Astrocyte (in vitro differentiated cells and primary cell): Measurements from ENCODE around the gene SETD1A. TPM values are rescaled to one million over a fixed set of nuclear protein-coding genes. Genes with fewer than 3 reads are reported as not detected.
A peak's percentile ranks its signal among the peaks of the same experiment; 100 is the strongest.

ENCODE experiments used
- DNase-seq: peaks from one replicate; pipeline ENCODE4 v3.0.0-alpha.2; 2010; ENCODE audit warnings: low read depth
- FAIRE-seq: peaks from 2 replicates; lab custom pipeline; 2011; peaks lifted over from hg19 to GRCh38; lab: Jason Lieb, UNC
- H2AFZ ChIP-seq: 2 replicates; pipeline ENCODE4 v1.6.0; 2012; ENCODE audit warnings: low read depth, low read length, inconsistent platforms
- H3K27ac ChIP-seq: 2 replicates; pipeline ENCODE4 v1.5.1; 2011; ENCODE audit warnings: low read depth, low read length, inconsistent platforms
- H3K27me3 ChIP-seq: 2 replicates; pipeline ENCODE4 v1.6.0; 2011; ENCODE audit warnings: low read length, inconsistent platforms; ENCODE audit not compliant: insufficient read depth
- H3K36me3 ChIP-seq: 2 replicates; pipeline ENCODE4 v1.5.1; 2011; ENCODE audit warnings: low read length, inconsistent platforms; ENCODE audit not compliant: insufficient read depth
- H3K4me1 ChIP-seq: 2 replicates; pipeline ENCODE4 v1.5.1; 2011; ENCODE audit warnings: low read length, inconsistent platforms; ENCODE audit not compliant: insufficient read depth
- H3K4me2 ChIP-seq: 2 replicates; pipeline ENCODE4 v1.6.0; 2012; ENCODE audit warnings: low read length, inconsistent platforms
- H3K4me3 ChIP-seq: 2 replicates; pipeline ENCODE4 v1.5.1; 2011; ENCODE audit warnings: low read depth, mild to moderate bottlenecking, low read length, inconsistent platforms; ENCODE audit not compliant: insufficient read depth
- H3K79me2 ChIP-seq: 2 replicates; pipeline ENCODE4 v1.6.0; 2012; ENCODE audit warnings: mild to moderate bottlenecking, low read length, inconsistent platforms; ENCODE audit not compliant: insufficient read depth
- H3K9ac ChIP-seq: 2 replicates; pipeline ENCODE4 v1.6.0; 2012; ENCODE audit warnings: mild to moderate bottlenecking, low read length, inconsistent platforms
- H3K9me3 ChIP-seq: 2 replicates; pipeline ENCODE4 v1.5.1; 2012; ENCODE audit warnings: low read depth, mild to moderate bottlenecking, low read length, inconsistent platforms; ENCODE audit not compliant: insufficient read depth
- H4K20me1 ChIP-seq: 2 replicates; pipeline ENCODE4 v1.6.0; 2012; ENCODE audit warnings: low read length, inconsistent platforms; ENCODE audit not compliant: insufficient read depth
- H3K27ac Mint-ChIP-seq: one replicate; pipeline ENCODE4 v1.8.0; 2021; ENCODE audit warnings: mild to moderate bottlenecking, mixed read lengths; ENCODE audit not compliant: unreplicated experiment
- H3K27me3 Mint-ChIP-seq: one replicate; pipeline ENCODE4 v1.8.0; 2021; ENCODE audit warnings: low read depth, mixed read lengths; ENCODE audit not compliant: unreplicated experiment
- H3K36me3 Mint-ChIP-seq: one replicate; pipeline ENCODE4 v1.8.0; 2021; ENCODE audit warnings: low read depth, mixed read lengths; ENCODE audit not compliant: unreplicated experiment
- H3K4me1 Mint-ChIP-seq: one replicate; pipeline ENCODE4 v1.8.0; 2021; ENCODE audit warnings: low read depth, mixed read lengths; ENCODE audit not compliant: unreplicated experiment
- H3K4me3 Mint-ChIP-seq: one replicate; pipeline ENCODE4 v1.8.0; 2021; ENCODE audit warnings: mild to moderate bottlenecking, moderate library complexity, mixed read lengths; ENCODE audit not compliant: unreplicated experiment
- H3K9me3 Mint-ChIP-seq: one replicate; pipeline ENCODE4 v1.8.0; 2021; ENCODE audit warnings: mild to moderate bottlenecking, mixed read lengths; ENCODE audit not compliant: unreplicated experiment
- EZH2 ChIP-seq: IDR thresholded peaks from 2 replicates; pipeline ENCODE4 v1.6.1; 2012; ENCODE audit warnings: mild to moderate bottlenecking, low read length, inconsistent platforms; ENCODE audit not compliant: insufficient read depth
- total RNA-seq: library from RNA; stranded (reverse); gene quantifications from 2 replicates; pipeline ENCODE4 v1.2.1, GENCODE V29; 2021
- TF ChIP-seq, protein P1 (sequence below): IDR thresholded peaks from 2 replicates; pipeline ENCODE4 v1.5.1; 2011; ENCODE audit warnings: low read depth, mild to moderate bottlenecking, inconsistent platforms, low read length, moderate library complexity; ENCODE audit not compliant: insufficient read depth

The SETD1A gene
- total RNA-seq, 1 donor from 2014 or later = 18.7 TPM

DNA sequence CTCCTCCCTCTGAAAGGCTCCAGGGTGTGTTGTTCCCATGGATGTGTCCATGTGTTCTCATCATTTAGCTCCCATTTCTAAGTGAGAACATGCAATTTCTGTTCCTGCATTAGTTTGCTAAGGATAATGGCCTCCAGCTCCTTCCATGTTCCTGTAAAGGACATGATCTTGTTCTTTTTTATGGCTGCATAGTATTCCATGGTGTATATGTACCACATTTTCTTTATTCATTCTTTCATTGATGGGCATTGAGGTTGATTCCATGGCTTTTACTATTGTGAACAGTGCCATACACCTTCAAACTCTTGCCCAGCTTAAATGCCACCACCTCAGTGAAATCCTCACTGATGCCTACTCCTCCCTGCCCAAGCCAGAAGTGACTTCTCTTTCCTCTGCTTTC lies 13.2 kb upstream of the SETD1A start:
- Histone ChIP-seq H3K4me1 (peaks cover 7% of the 10 kb centered on the region), H2AFZ (no peak overlapping the region), H3K9ac (no peak overlapping the region), H3K4me2 (no peak overlapping the region), H3K27me3 (no peaks in the 10 kb centered on the region), H3K27ac (no peak overlapping the region), H3K36me3 (peaks cover 21% of the 10 kb centered on the region), H3K79me2 (peaks cover 9% of the 10 kb centered on the region), H4K20me1 (peaks cover 20% of the 10 kb centered on the region), H3K4me3 (no peak overlapping the region), H3K9me3 (no peaks in the 10 kb centered on the region)
- Mint-ChIP-seq H3K4me3 (no peak overlapping the region), H3K4me1 (peaks cover 15% of the 10 kb centered on the region), H3K36me3 (peaks cover 6% of the 10 kb centered on the region), H3K27me3 (no peaks in the 10 kb centered on the region), H3K27ac (no peak overlapping the region), H3K9me3 (no peaks in the 10 kb centered on the region)
- no peak for FAIRE-seq
- TF ChIP-seq, protein P1, sequence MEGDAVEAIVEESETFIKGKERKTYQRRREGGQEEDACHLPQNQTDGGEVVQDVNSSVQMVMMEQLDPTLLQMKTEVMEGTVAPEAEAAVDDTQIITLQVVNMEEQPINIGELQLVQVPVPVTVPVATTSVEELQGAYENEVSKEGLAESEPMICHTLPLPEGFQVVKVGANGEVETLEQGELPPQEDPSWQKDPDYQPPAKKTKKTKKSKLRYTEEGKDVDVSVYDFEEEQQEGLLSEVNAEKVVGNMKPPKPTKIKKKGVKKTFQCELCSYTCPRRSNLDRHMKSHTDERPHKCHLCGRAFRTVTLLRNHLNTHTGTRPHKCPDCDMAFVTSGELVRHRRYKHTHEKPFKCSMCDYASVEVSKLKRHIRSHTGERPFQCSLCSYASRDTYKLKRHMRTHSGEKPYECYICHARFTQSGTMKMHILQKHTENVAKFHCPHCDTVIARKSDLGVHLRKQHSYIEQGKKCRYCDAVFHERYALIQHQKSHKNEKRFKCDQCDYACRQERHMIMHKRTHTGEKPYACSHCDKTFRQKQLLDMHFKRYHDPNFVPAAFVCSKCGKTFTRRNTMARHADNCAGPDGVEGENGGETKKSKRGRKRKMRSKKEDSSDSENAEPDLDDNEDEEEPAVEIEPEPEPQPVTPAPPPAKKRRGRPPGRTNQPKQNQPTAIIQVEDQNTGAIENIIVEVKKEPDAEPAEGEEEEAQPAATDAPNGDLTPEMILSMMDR = no peak
- no peak for TF ChIP-seq EZH2
- no peak for DNase-seq

DNA sequence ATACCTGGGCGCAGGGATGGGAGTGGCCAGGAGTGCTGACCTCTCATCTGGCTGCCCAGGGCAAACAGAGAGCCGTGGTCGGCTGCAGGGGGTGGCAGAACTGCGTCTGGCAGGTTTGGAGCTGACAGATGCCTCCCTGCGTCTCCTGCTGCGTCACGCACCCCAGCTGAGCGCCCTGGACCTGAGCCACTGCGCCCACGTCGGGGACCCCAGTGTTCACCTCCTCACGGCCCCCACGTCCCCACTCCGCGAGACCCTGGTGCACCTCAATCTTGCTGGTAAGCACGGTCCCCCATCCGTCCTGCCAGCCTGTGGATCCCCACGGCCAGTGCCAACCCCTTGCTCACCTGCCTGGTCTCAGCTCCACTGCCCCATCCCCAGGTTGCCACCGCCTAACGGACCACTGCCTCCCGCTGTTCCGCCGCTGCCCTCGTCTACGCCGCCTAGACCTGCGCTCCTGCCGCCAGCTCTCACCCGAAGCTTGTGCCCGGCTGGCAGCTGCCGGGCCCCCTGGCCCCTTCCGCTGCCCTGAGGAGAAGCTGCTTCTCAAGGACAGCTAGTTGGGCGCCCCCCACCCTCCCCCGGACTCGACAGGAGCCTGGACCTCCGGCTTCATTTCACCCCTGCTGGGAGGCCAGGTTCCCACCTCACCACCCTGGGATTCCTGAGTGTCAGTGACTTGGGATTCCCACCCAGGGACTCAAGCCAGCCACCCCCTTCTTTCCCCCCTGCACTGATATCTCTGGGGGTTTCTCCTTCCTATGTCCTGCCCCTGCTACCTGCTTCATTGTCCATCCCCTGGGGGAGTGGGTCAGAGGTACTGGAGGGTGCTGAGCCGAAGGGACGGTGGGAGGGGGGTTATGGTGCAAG lies 10.6 kb upstream of the SETD1A start:
- DNase-seq (no peak), FAIRE-seq (no peak)
- Mint-ChIP-seq H3K36me3 (peaks cover 2% of the 10 kb centered on the region), H3K4me3 (no peak overlapping the region), H3K4me1 (no peaks in the 10 kb centered on the region), H3K9me3 (no peaks in the 10 kb centered on the region), H3K27me3 (no peaks in the 10 kb centered on the region), H3K27ac (no peak overlapping the region)
- peaks cover 4% of the 10 kb centered on the region for H3K79me2 ChIP-seq
- H3K9ac ChIP-seq = no peak overlapping the region
- H3K9me3 ChIP-seq = no peaks in the 10 kb centered on the region
- TF ChIP-seq, protein P1 = no peak
- TF ChIP-seq EZH2 = no peak
- peaks cover 29% of the 10 kb centered on the region for H4K20me1 ChIP-seq
- no peak overlapping the region for H3K4me2 ChIP-seq
- H3K4me3 ChIP-seq = no peak overlapping the region
- H3K27me3 ChIP-seq = no peaks in the 10 kb centered on the region
- H3K27ac ChIP-seq = no peak overlapping the region
- peaks cover 13% of the 10 kb centered on the region for H3K4me1 ChIP-seq
- peaks cover 18% of the 10 kb centered on the region for H3K36me3 ChIP-seq
- no peak overlapping the region for H2AFZ ChIP-seq

DNA sequence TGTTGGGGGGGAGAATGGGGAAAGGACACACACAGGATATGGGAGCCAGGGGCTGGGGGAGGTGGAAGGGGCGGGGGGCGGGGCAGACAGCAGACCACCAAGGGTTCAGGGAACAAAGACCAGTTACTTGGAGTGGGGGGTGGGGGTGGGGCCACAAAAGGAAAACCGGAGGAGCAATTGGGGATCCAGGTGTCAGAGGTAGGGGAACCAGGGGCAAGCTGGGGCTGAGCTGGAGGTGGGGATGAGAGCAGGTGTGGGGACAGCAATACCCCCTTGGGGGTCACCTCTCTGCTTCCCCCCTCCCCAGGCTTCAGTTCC lies 10.1 kb upstream of the SETD1A start:
- H3K4me2 ChIP-seq = no peak overlapping the region
- H3K27ac Mint-ChIP-seq = no peak overlapping the region

More for the DNA sequence above, 10.1 kb upstream of the SETD1A start:
- Mint-ChIP-seq H3K9me3 (no peaks in the 10 kb centered on the region), H3K4me1 (no peaks in the 10 kb centered on the region), H3K36me3 (peaks cover 2% of the 10 kb centered on the region), H3K4me3 (no peak overlapping the region), H3K27me3 (no peaks in the 10 kb centered on the region)
- TF ChIP-seq, protein P1 = no peak
- no peak for TF ChIP-seq EZH2
- H3K79me2 ChIP-seq = no peaks in the 10 kb centered on the region
- H2AFZ ChIP-seq = no peak overlapping the region
- H3K4me3 ChIP-seq = no peak overlapping the region
- peaks cover 15% of the 10 kb centered on the region for H3K36me3 ChIP-seq
- H3K27ac ChIP-seq = peak overlapping the region; percentile 38
- H3K4me1 ChIP-seq = peaks cover 13% of the 10 kb centered on the region
- no peak for DNase-seq
- no peaks in the 10 kb centered on the region for H3K27me3 ChIP-seq
- H4K20me1 ChIP-seq = peaks cover 29% of the 10 kb centered on the region
- no peaks in the 10 kb centered on the region for H3K9me3 ChIP-seq
- peak overlapping the region; percentile 59 for H3K9ac ChIP-seq
- FAIRE-seq = no peak
